Sigmoid colon (tissue), 4 donors: ENCODE measurements around the gene KLHL14.

Source experiments
- CTCF ChIP-seq, 4 experiments: fragments of 450-650 bp in 3 of 4; fragments of 200-600 bp in 1 of 4; IDR thresholded peaks; one replicate each; pipeline ENCODE4 v1.5.1; 2016 to 2019; ENCODE audit warnings: antibody characterized with exemption in 4 of 4, mild to moderate bottlenecking in 3 of 4, moderate library complexity in 2 of 4
- EP300 ChIP-seq, 4 donors: sonication (generic); formaldehyde crosslinking; IDR thresholded peaks; one replicate each; pipeline ENCODE4 v1.6.1; 2017; ENCODE audit warnings: antibody characterized with exemption in 4 of 4
- POLR2A ChIP-seq, 2 donors: fragments of 450-650 bp; IDR thresholded peaks; one replicate each; pipeline ENCODE4 v1.6.1; 2016; ENCODE audit warnings: antibody characterized with exemption in 2 of 2, mild to moderate bottlenecking in 2 of 2, moderate library complexity in 2 of 2
- POLR2AphosphoS5 ChIP-seq, 4 donors: sonication (generic); formaldehyde crosslinking; IDR thresholded peaks; one replicate each; pipeline ENCODE4 v1.6.1; 2017; ENCODE audit warnings: antibody characterized with exemption in 4 of 4

DNA sequence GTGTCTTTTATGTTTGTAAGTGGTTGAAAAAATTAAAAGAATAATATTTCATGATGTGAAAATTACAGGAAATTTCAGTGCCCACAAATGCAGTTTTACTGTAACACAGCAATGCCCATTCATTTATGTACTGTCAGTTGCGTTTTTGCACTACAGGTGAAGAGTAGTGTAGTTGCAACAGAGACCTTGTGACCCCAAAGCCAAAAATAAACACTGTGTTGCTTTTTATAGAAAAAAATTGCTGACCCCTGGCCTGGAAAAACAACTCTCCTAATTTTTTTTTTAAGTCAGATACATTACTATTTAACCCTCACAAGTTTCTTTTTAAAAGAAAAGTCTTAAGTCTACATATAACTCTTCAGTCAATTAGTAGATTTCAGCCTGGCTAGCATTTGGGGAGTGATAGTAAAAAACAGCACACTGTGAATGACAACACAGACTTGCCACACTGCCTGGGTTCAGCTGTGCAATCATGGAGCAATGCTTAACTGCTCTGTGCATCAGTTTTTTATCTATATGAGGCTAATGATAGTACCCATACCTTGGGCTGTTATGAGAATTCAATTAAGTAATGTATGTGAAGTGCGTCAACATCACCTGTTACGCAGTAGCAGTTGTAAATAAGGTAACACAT, 8.1 kb downstream of the KLHL14 start:
- no peak for TF ChIP-seq CTCF (IDR thresholded peaks at IDR 0.05)
- TF ChIP-seq POLR2AphosphoS5 (IDR thresholded peaks at IDR 0.05) = no peak
- no peak for TF ChIP-seq POLR2A (IDR thresholded peaks at IDR 0.05)
- no peak for TF ChIP-seq EP300 (IDR thresholded peaks at IDR 0.05)
